ENCODE data around the gene CISH. TPM values are rescaled to one million over a fixed set of nuclear protein-coding genes. Genes with fewer than 3 reads are reported as not detected.
A peak's percentile ranks its signal among the peaks of the same experiment; 100 is the strongest.

Gene CISH
- polyA plus RNA-seq, 4 donors, result 4.8 to 47.0 (median 7.4) TPM

- Histone ChIP-seq H3K36me3 (ENCODE audit: control insufficient read depth in 3 of 3, insufficient read depth in 2 of 3, low read depth in 1 of 3, low read length in 3 of 3) (no peaks in the 10 kb centered on the region), H3K4me1 (ENCODE audit: control insufficient read depth in 3 of 3, insufficient read depth in 2 of 3, low read depth in 1 of 3, low read length in 2 of 3) (peaks cover 0 to 12% (median 2%) of the 10 kb centered on the region in 3 donors), H3K4me3 (ENCODE audit: low read depth in 1 of 3, low read length in 3 of 3) (no peak overlapping the region), H3K9me3 (ENCODE audit: control insufficient read depth in 2 of 2, insufficient read depth in 1 of 2, low read depth in 1 of 2, low read length in 1 of 2) (no peaks in the 10 kb centered on the region), H3K27me3 (ENCODE audit: control insufficient read depth in 3 of 3, insufficient read depth in 3 of 3, low read length in 3 of 3) (peaks cover 0 to 12% (median 0%) of the 10 kb centered on the region in 3 donors), H3K27ac (ENCODE audit: low read depth in 1 of 3, low read length in 2 of 3) (no peak overlapping the region)
- no peak for DNase-seq
- FAIRE-seq, result no peak
- 60 to 89% (median 77%) methylated on average over 1 of the region's 1 CpG for WGBS, 3 donors
Measured at GRCh38 chr3:50564321-50564720, 47.3 kb downstream of the CISH start.

GRCh38 chr3:50563867-50564266 is 47.7 kb downstream of the CISH start:
- Histone ChIP-seq H3K36me3 (ENCODE audit: control insufficient read depth in 3 of 3, insufficient read depth in 2 of 3, low read depth in 1 of 3, low read length in 3 of 3) (peaks cover 0 to 4% (median 0%) of the 10 kb centered on the region in 3 donors), H3K27ac (ENCODE audit: low read depth in 1 of 3, low read length in 2 of 3) (no peak overlapping the region), H3K9me3 (ENCODE audit: control insufficient read depth in 2 of 2, insufficient read depth in 1 of 2, low read depth in 1 of 2, low read length in 1 of 2) (no peaks in the 10 kb centered on the region), H3K4me3 (ENCODE audit: low read depth in 1 of 3, low read length in 3 of 3) (no peak overlapping the region), H3K27me3 (ENCODE audit: control insufficient read depth in 3 of 3, insufficient read depth in 3 of 3, low read length in 3 of 3) (peaks cover 0 to 12% (median 0%) of the 10 kb centered on the region in 3 donors), H3K4me1 (ENCODE audit: control insufficient read depth in 3 of 3, insufficient read depth in 2 of 3, low read depth in 1 of 3, low read length in 2 of 3) (peaks cover 0 to 12% (median 2%) of the 10 kb centered on the region in 3 donors)
- FAIRE-seq, result no peak
- DNase-seq, result no peak
- WGBS, 3 donors, result 68 to 90% (median 82%) methylated on average over 2 of the region's 2 CpGs

DNA sequence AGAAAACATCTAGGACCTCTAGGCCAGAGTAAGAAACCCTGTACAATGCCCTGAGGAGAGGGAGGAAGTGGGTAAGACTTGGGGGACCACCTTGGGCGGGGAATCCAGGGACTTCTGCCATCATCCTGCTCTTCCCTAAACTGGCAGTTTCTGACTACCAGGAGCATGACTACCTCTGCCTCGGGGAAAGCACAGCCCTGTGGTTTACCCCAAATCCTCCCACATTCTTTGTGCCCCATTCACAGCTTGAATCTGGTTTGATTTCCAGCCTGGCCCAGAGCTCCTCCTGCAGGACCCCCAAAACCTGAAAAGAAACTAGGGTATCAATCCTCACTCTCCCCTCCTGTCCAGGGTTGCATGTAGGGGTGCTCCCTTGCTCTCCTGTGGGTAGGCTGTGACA is 48.7 kb downstream of the CISH start:
- no peaks in the 10 kb centered on the region for H3K9me3 ChIP-seq (ENCODE audit: control insufficient read depth in 2 of 2, insufficient read depth in 1 of 2, low read depth in 1 of 2, low read length in 1 of 2)
- peaks cover 0 to 7% (median 0%) of the 10 kb centered on the region in 3 donors for H3K36me3 ChIP-seq (ENCODE audit: control insufficient read depth in 3 of 3, insufficient read depth in 2 of 3, low read depth in 1 of 3, low read length in 3 of 3)
- no peak overlapping the region for H3K4me3 ChIP-seq (ENCODE audit: low read depth in 1 of 3, low read length in 3 of 3)
- FAIRE-seq, result no peak
- H3K4me1 ChIP-seq (ENCODE audit: control insufficient read depth in 3 of 3, insufficient read depth in 2 of 3, low read depth in 1 of 3, low read length in 2 of 3), result peaks cover 0 to 11% (median 0%) of the 10 kb centered on the region in 3 donors
- H3K27me3 ChIP-seq (ENCODE audit: control insufficient read depth in 3 of 3, insufficient read depth in 3 of 3, low read length in 3 of 3), result peaks cover 0 to 12% (median 0%) of the 10 kb centered on the region in 3 donors
- no peak for DNase-seq
- H3K27ac ChIP-seq (ENCODE audit: low read depth in 1 of 3, low read length in 2 of 3), result no peak overlapping the region
- 50 to 80% (median 64%) methylated on average over 2 of the region's 2 CpGs for WGBS, 3 donors

GRCh38 chr3:50559702-50560101 is 51.9 kb downstream of the CISH start:
- no peak for DNase-seq
- Histone ChIP-seq H3K9me3 (ENCODE audit: control insufficient read depth in 2 of 2, insufficient read depth in 1 of 2, low read depth in 1 of 2, low read length in 1 of 2) (no peaks in the 10 kb centered on the region), H3K27me3 (ENCODE audit: control insufficient read depth in 3 of 3, insufficient read depth in 3 of 3, low read length in 3 of 3) (peaks cover 0 to 3% (median 0%) of the 10 kb centered on the region in 3 donors), H3K4me3 (ENCODE audit: low read depth in 1 of 3, low read length in 3 of 3) (no peak overlapping the region), H3K36me3 (ENCODE audit: control insufficient read depth in 3 of 3, insufficient read depth in 2 of 3, low read depth in 1 of 3, low read length in 3 of 3) (peaks cover 0 to 7% (median 0%) of the 10 kb centered on the region in 3 donors), H3K4me1 (ENCODE audit: control insufficient read depth in 3 of 3, insufficient read depth in 2 of 3, low read depth in 1 of 3, low read length in 2 of 3) (no peaks in the 10 kb centered on the region), H3K27ac (ENCODE audit: low read depth in 1 of 3, low read length in 2 of 3) (no peak overlapping the region)
- no peak for FAIRE-seq

DNA sequence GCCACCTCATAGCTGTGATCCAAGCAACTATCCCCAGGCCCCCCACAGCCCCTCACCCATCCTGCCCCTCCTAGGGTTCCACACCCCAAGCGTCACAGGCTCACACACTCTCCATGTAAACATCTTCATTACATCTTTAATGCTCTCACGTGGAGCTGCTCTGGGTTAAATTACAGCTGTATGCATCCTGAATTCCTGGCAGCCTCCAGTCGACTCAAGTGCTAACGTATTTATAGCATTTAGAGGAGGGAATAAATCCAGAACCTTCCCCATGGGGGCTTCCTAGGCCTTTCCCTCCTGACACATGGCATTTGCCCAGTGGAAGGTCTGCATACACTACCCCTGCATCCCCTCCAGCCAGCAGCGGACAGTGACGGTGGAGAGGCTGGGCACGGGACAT is 53.7 kb downstream of the CISH start:
- no peaks in the 10 kb centered on the region for H3K4me1 ChIP-seq (ENCODE audit: control insufficient read depth in 3 of 3, insufficient read depth in 2 of 3, low read depth in 1 of 3, low read length in 2 of 3)
- FAIRE-seq (no peak), DNase-seq (no peak)
- peaks cover 0 to 3% (median 0%) of the 10 kb centered on the region in 3 donors for H3K27me3 ChIP-seq (ENCODE audit: control insufficient read depth in 3 of 3, insufficient read depth in 3 of 3, low read length in 3 of 3)
- no peaks in the 10 kb centered on the region for H3K9me3 ChIP-seq (ENCODE audit: control insufficient read depth in 2 of 2, insufficient read depth in 1 of 2, low read depth in 1 of 2, low read length in 1 of 2)
- peak overlapping the region in 1 of 3 donors; percentile 28 for H3K27ac ChIP-seq (ENCODE audit: low read depth in 1 of 3, low read length in 2 of 3)
- H3K36me3 ChIP-seq (ENCODE audit: control insufficient read depth in 3 of 3, insufficient read depth in 2 of 3, low read depth in 1 of 3, low read length in 3 of 3), result peaks cover 0 to 7% (median 0%) of the 10 kb centered on the region in 3 donors
- WGBS, 3 donors, result 55 to 66% (median 62%) methylated on average over 7 of the region's 7 CpGs
- H3K4me3 ChIP-seq (ENCODE audit: low read depth in 1 of 3, low read length in 3 of 3), result no peak overlapping the region

GRCh38 chr3:50557106-50557505 is 54.5 kb downstream of the CISH start:
- FAIRE-seq, result no peak

More at GRCh38 chr3:50557106-50557505, 54.5 kb downstream of the CISH start:
- H3K4me1 ChIP-seq (ENCODE audit: control insufficient read depth in 3 of 3, insufficient read depth in 2 of 3, low read depth in 1 of 3, low read length in 2 of 3), result peaks cover 0 to 1% (median 0%) of the 10 kb centered on the region in 3 donors
- peaks cover 0 to 3% (median 0%) of the 10 kb centered on the region in 3 donors for H3K27me3 ChIP-seq (ENCODE audit: control insufficient read depth in 3 of 3, insufficient read depth in 3 of 3, low read length in 3 of 3)
- H3K36me3 ChIP-seq (ENCODE audit: control insufficient read depth in 3 of 3, insufficient read depth in 2 of 3, low read depth in 1 of 3, low read length in 3 of 3), result peaks cover 0 to 7% (median 0%) of the 10 kb centered on the region in 3 donors
- no peak overlapping the region for H3K4me3 ChIP-seq (ENCODE audit: low read depth in 1 of 3, low read length in 3 of 3)
- no peak for DNase-seq
- no peaks in the 10 kb centered on the region for H3K9me3 ChIP-seq (ENCODE audit: control insufficient read depth in 2 of 2, insufficient read depth in 1 of 2, low read depth in 1 of 2, low read length in 1 of 2)
- 46 to 62% (median 55%) methylated on average over 6 to 8 of the region's 8 CpGs for WGBS, 3 donors
- no peak overlapping the region for H3K27ac ChIP-seq (ENCODE audit: low read depth in 1 of 3, low read length in 2 of 3)

Other genes with a start within 250 kb of the CISH start
- gene CACNA2D2, start 108.1 kb downstream of the CISH start, polyA plus RNA-seq, result 1 to 10 TPM in 1 of 4 donors, under 1 TPM in 3; 0.22 to 5.3 (median 0.89) TPM
- gene C3orf18, start 44.0 kb downstream of the CISH start, polyA plus RNA-seq, result 1 to 10 TPM; 1.1 to 3.9 (median 2.9) TPM
- 10 to 100 TPM; 13.9 to 30.1 (median 16.0) TPM for gene HEMK1, start 42.3 kb downstream of the CISH start, polyA plus RNA-seq
- gene MAPKAPK3, start 5.4 kb upstream of the CISH start, polyA plus RNA-seq, result 10 to 100 TPM; 28.2 to 83.4 (median 31.5) TPM
- gene DOCK3, start 63.2 kb upstream of the CISH start, polyA plus RNA-seq, result under 1 TPM in 2 of 4 donors, not detected in 2; 0.13 to 0.34 TPM